ENCODE data around the gene RPUSD1. TPM values are rescaled to one million over a fixed set of nuclear protein-coding genes. Genes with fewer than 3 reads are reported as not detected.

Gene RPUSD1
- total and polyA plus RNA-seq, 2 of the 13 experiments (the other 11 are each of a cell fraction or from before 2014, with no cell fraction given) = 13.1 to 26.2 TPM

- FAIRE-seq (no peak), ATAC-seq (no peak), DNase-seq (ENCODE audit: low spot score) (no peak)
- BruUV-seq (replicated peaks) = no TSS peak
- H3K4me2 ChIP-seq (ENCODE audit: low read depth, low read length) = no peak overlapping the region
- no peaks in the 10 kb centered on the region for H3K36me3 ChIP-seq (replicated peaks in 1 of 2; ENCODE audit: control insufficient read depth in 1 of 2, insufficient read depth in 2 of 2, low read length in 2 of 2)
- no peak overlapping the region for H3K9ac ChIP-seq (ENCODE audit: insufficient read depth, low read depth, low read length)
- H2AFZ ChIP-seq (ENCODE audit: low read length) = no peak overlapping the region
- 40% methylated on average over 6 of the region's 25 CpGs for WGBS (ENCODE audit: low lambda C conversion rate)
- H3K27ac ChIP-seq (ENCODE audit: extremely low read length, insufficient read depth, low read length) = no peak overlapping the region
- no peaks in the 10 kb centered on the region for H3K9me3 ChIP-seq (ENCODE audit: low read length)
- H3K4me1 ChIP-seq (ENCODE audit: insufficient read depth, low read length) = no peaks in the 10 kb centered on the region
- no peaks in the 10 kb centered on the region for H4K20me1 ChIP-seq (ENCODE audit: insufficient read depth, low read length)
- ChIA-PET CTCF (ENCODE audit: low intra/inter-chr PET ratio, low total read pairs) (no interaction called here), POLR2A (no interaction called here)
- H3K27me3 ChIP-seq (ENCODE audit: control insufficient read depth in 1 of 2, insufficient read depth in 2 of 2, low read length in 2 of 2) = peaks cover 19 to 77% of the 10 kb centered on the region in 2 experiments
- TF ChIP-seq NFRKB (IDR thresholded peaks at IDR 0.05) (no peak), TRIM24 (CRISPR knock-in tag; IDR thresholded peaks at IDR 0.05) (no peak), RBM22 (optimal IDR thresholded peaks at IDR 0.05; ENCODE audit: low read length) (no peak), HOXA5 (CRISPR knock-in tag; IDR thresholded peaks at IDR 0.05) (no peak), MAFF (IDR thresholded peaks at IDR 0.05; ENCODE audit: low read depth, low read length) (no peak), ZNF10 (CRISPR knock-in tag; IDR thresholded peaks at IDR 0.05; ENCODE audit: borderline replicate concordance, low read depth) (no peak), RFX1 (IDR thresholded peaks at IDR 0.05) (no peak), KIAA2018 (CRISPR knock-in tag; IDR thresholded peaks at IDR 0.05; ENCODE audit: borderline replicate concordance) (no peak), KLF15 (CRISPR knock-in tag; IDR thresholded peaks at IDR 0.05; ENCODE audit: borderline replicate concordance) (no peak), ZNF17 (CRISPR knock-in tag; IDR thresholded peaks at IDR 0.05) (no peak), ZNF367 (CRISPR knock-in tag; IDR thresholded peaks at IDR 0.05; ENCODE audit: borderline replicate concordance) (no peak), PHF20 (CRISPR knock-in tag; IDR thresholded peaks at IDR 0.05) (no peak)
- TF ChIP-seq, protein P1, sequence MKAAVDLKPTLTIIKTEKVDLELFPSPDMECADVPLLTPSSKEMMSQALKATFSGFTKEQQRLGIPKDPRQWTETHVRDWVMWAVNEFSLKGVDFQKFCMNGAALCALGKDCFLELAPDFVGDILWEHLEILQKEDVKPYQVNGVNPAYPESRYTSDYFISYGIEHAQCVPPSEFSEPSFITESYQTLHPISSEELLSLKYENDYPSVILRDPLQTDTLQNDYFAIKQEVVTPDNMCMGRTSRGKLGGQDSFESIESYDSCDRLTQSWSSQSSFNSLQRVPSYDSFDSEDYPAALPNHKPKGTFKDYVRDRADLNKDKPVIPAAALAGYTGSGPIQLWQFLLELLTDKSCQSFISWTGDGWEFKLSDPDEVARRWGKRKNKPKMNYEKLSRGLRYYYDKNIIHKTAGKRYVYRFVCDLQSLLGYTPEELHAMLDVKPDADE (CRISPR knock-in tag; IDR thresholded peaks at IDR 0.05) = no peak
- no peaks in the 10 kb centered on the region for H3K79me2 ChIP-seq (ENCODE audit: insufficient read depth, low read length)
- in situ Hi-C loops (cut with HindIII; ENCODE audit: extremely low pct_ligation_motif_present, low pct_unique_long_range_greater_than_20kb) (loop anchor here (25.0 kb wide), 1 partner anchor 388 kb away; no protein-coding TSS in a partner anchor), intact Hi-C loops (cut with micrococcal nuclease; ENCODE audit: unreplicated experiment) (no loop called here)
- H3K4me3 ChIP-seq (replicated peaks in 1 of 3; ENCODE audit: insufficient read depth in 1 of 3, low read depth in 2 of 3, low read length in 3 of 3) = no peak overlapping the region
Observed at GRCh38 chr16:824601-825000, 36.4 kb upstream of the RPUSD1 start.
